Endodermal cell (in vitro differentiated cells): ENCODE measurements around the gene PDPR. TPM values are rescaled to one million over a fixed set of nuclear protein-coding genes. Genes with fewer than 3 reads are reported as not detected.
"Not testable (repeated sequence)": the region's sequence is repeated elsewhere in the genome, so short reads cannot be mapped to it uniquely, and the experiment has no call there.

Source experiments
- DNase-seq: peaks from one replicate; pipeline ENCODE4 v3.0.0-alpha.2; 2017
- H3K27ac ChIP-seq: 2 replicates; pipeline ENCODE4 v1.5.1; 2013; ENCODE audit warnings: mild to moderate bottlenecking, low read depth, low read length, moderate library complexity
- H3K27me3 ChIP-seq: 2 replicates; pipeline ENCODE4 v1.6.1; 2013; ENCODE audit warnings: mild to moderate bottlenecking, low read length, moderate library complexity; ENCODE audit not compliant: insufficient read depth, control insufficient read depth, poor library complexity, severe bottlenecking
- H3K36me3 ChIP-seq: 2 replicates; pipeline ENCODE4 v1.7.0; 2013; ENCODE audit warnings: mild to moderate bottlenecking, low read length, moderate library complexity; ENCODE audit not compliant: control insufficient read depth, insufficient read depth
- H3K4me1 ChIP-seq: one replicate; pipeline ENCODE4 v1.7.0; 2013; ENCODE audit warnings: low read length; ENCODE audit not compliant: control insufficient read depth, insufficient read depth
- H3K4me3 ChIP-seq: 2 replicates; pipeline ENCODE4 v1.5.1; 2013; ENCODE audit warnings: mild to moderate bottlenecking, low read length, moderate library complexity
- H3K9ac ChIP-seq: 2 replicates; pipeline ENCODE4 v1.6.1; 2013; ENCODE audit warnings: mild to moderate bottlenecking, low read length, moderate library complexity; ENCODE audit not compliant: poor library complexity, severe bottlenecking; ENCODE audit errors: extremely low read depth
- H3K9me3 ChIP-seq: 2 replicates; pipeline ENCODE4 v1.6.1; 2013; ENCODE audit warnings: mild to moderate bottlenecking, low read length, moderate library complexity; ENCODE audit not compliant: control insufficient read depth
- H3K27ac Mint-ChIP-seq: 2 replicates; pipeline ENCODE4 v1.8.0; 2020; ENCODE audit warnings: mixed read lengths
- H3K27me3 Mint-ChIP-seq: 2 replicates; pipeline ENCODE4 v1.8.0; 2021; ENCODE audit warnings: mild to moderate bottlenecking, mixed read lengths; ENCODE audit not compliant: insufficient read depth
- H3K36me3 Mint-ChIP-seq: 2 replicates; pipeline ENCODE4 v1.8.0; 2020; ENCODE audit warnings: low read depth, mixed read lengths
- H3K4me1 Mint-ChIP-seq: 2 replicates; pipeline ENCODE4 v1.8.0; 2020; ENCODE audit warnings: mixed read lengths
- H3K4me3 Mint-ChIP-seq: 2 replicates; pipeline ENCODE4 v1.8.0; 2020; ENCODE audit warnings: mild to moderate bottlenecking, moderate library complexity, mixed read lengths
- H3K9me3 Mint-ChIP-seq: 2 replicates; pipeline ENCODE4 v1.8.0; 2020; ENCODE audit warnings: mild to moderate bottlenecking, mixed read lengths
- CTCF ChIP-seq: fragments of 200-600 bp; sonication (generic); conservative IDR thresholded peaks from 2 replicates; pipeline ENCODE4 v1.5.0; 2021; ENCODE audit warnings: antibody characterized with exemption, mild to moderate bottlenecking
- WGBS, 2 experiments: methylation state at CpG; one replicate each; pipeline versions ENCODE4 v1.1.5 to v1.1.7; 2013; ENCODE audit warnings: missing lambda C conversion rate in 2 of 2, mixed read lengths in 1 of 2; ENCODE audit not compliant: insufficient coverage in 1 of 2, insufficient read length in 1 of 2; 5-methylcytosine and 5-hydroxymethylcytosine counted together
- total RNA-seq, 2 donors: library from RNA; stranded (reverse); fragmentation: NEBNext Ultra II Directional in 1 of 2; extraction: Animal tissue kit (Norgen Biotek cat#: 25700) in 1 of 2; gene quantifications; 2 replicates in 1 of 2; 3 replicates in 1 of 2; pipeline ENCODE4 v1.2.1, GENCODE V29; 2021

Gene PDPR
- total RNA-seq, 2 donors from 2014 or later = 28.3 to 28.6 TPM

- H3K27ac Mint-ChIP-seq = peak overlapping the region; percentile 86
- 90 to 94% methylated on average over 10 of the region's 10 CpGs for WGBS, 2 experiments
- no peak for TF ChIP-seq CTCF
- DNase-seq = no peak
- no peaks in the 10 kb centered on the region for H3K9me3 Mint-ChIP-seq
- Histone ChIP-seq H3K27ac (peak overlapping the region; percentile 59), H3K9ac (no peak overlapping the region), H3K36me3 (peaks cover 28% of the 10 kb centered on the region), H3K9me3 (no peaks in the 10 kb centered on the region), H3K4me3 (no peak overlapping the region), H3K27me3 (no peaks in the 10 kb centered on the region), H3K4me1 (peaks cover 5% of the 10 kb centered on the region)
- H3K4me3 Mint-ChIP-seq = no peak overlapping the region
- H3K36me3 Mint-ChIP-seq = peaks cover 9% of the 10 kb centered on the region
- no peaks in the 10 kb centered on the region for H3K27me3 Mint-ChIP-seq
- H3K4me1 Mint-ChIP-seq = peaks cover 8% of the 10 kb centered on the region
These were observed 49.5 kb downstream of the PDPR start for GRCh38 chr16:70163596-70163995.

DNA sequence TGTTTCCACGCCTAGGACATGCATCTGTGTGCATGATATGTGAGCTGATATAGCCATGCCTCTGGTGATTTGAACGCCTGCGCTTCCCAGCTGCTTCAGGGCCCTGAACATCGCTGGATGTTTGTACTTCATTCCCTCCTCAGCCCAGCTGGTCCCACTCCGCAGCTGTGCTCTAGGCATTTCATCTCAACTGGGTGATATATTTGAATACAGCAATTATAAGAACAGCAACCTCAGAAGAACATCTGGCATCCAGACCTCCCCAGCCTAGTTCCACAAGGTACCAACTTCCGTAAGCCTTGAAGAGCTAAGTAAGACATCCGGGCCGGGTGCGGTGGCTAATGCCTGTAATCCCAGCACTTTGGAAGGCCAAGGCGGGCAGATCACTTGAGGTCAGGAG, 52.6 kb downstream of the PDPR start:
- H3K9ac ChIP-seq, H3K36me3 ChIP-seq, H3K4me1 Mint-ChIP-seq, H3K9me3 ChIP-seq, H3K4me3 Mint-ChIP-seq, DNase-seq, H3K4me1 ChIP-seq, H3K27me3 ChIP-seq, H3K27ac ChIP-seq, H3K36me3 Mint-ChIP-seq, H3K4me3 ChIP-seq, H3K27me3 Mint-ChIP-seq, H3K9me3 Mint-ChIP-seq, H3K27ac Mint-ChIP-seq: not testable (repeated sequence)
- WGBS, 2 experiments = 98% methylated on average over 4 of the region's 10 CpGs; no CpG with 5 or more reads in 1 of the 2 experiments

DNA sequence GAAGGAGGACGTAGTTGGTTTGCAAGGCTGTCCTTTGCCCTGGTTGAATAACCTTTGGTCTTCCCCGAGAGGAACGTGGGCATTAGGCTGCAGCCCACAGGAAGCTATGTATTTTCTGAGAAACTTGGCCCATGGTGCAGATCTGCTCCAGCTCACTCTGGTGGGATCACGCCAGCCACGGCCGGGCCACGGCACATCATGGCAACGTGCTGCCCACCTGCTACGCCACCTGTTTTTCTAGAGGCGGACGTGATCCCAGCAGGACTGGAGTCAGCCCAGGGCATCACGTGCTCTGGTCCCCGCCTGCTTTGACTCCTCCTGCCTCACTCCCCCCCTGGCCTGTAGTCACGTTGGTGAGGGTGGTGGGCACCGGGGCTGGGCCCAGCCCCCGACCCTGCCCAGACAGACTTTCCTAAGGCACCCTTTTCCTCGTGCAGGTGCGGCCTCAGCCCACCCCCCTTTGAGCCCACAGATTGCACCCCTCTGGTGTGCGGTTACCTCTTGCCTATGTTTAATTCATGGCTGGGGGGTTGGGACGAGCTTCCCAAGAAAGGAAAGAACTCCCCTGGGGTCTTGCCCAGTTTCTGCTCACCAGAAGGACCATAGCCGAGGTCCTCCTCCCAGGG, 59.2 kb downstream of the PDPR start, which contains the start of gene CLEC18C:
Gene CLEC18C, plus strand, starts transcription at position 576 of the 626 bp plus-strand sequence. CDS start 492 bp downstream, outside the sequence.
- DNase-seq, H3K9ac ChIP-seq, H3K27ac Mint-ChIP-seq, H3K4me3 Mint-ChIP-seq, H3K4me1 Mint-ChIP-seq, H3K27me3 Mint-ChIP-seq, H3K4me3 ChIP-seq, H3K27me3 ChIP-seq, H3K9me3 ChIP-seq, H3K36me3 Mint-ChIP-seq, H3K36me3 ChIP-seq, H3K4me1 ChIP-seq, H3K9me3 Mint-ChIP-seq, H3K27ac ChIP-seq: not testable (repeated sequence)
- 94% methylated on average over 12 of the region's 21 CpGs; no CpG with 5 or more reads in 1 of the 2 experiments for WGBS, 2 experiments

GRCh38 chr16:70173916-70174315, 59.8 kb downstream of the PDPR start:
- H3K27ac ChIP-seq, H3K4me1 Mint-ChIP-seq, DNase-seq, H3K27me3 ChIP-seq, H3K27ac Mint-ChIP-seq, H3K9me3 Mint-ChIP-seq, H3K36me3 ChIP-seq, H3K9ac ChIP-seq, H3K4me3 Mint-ChIP-seq, H3K4me1 ChIP-seq, H3K4me3 ChIP-seq, H3K27me3 Mint-ChIP-seq, H3K9me3 ChIP-seq, H3K36me3 Mint-ChIP-seq: not testable (repeated sequence)
- WGBS, 2 experiments = 80% methylated on average over 1 of the region's 15 CpGs; no CpG with 5 or more reads in 1 of the 2 experiments

DNA sequence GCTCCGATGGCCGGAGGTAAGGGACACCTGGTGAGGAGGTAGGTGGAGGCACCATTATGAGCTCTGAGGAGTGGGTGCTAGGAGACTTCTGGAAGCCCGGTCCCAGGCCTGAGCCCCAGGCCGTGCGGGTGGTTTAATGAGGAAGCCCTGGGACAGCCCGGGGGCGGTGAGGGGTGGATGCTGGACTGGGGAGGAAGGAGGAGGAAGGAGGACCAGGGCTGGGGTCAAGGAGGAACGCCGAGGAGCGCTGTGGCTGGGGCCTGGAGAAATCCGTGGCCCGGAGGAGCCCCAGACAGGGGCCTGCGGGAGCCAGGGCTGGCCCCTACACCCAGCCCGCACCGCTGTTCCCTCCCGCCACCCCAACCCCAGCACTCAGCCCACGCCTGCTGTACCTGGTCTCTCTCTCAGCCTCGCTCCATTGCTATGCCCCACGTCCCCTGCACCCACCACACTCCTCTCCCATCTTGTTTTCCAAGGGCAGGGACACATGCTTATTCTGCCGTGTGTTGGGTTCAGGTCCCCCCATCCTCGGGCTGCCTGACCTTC, 60.3 kb downstream of the PDPR start:
- H3K9ac ChIP-seq, H3K4me3 Mint-ChIP-seq, H3K27ac Mint-ChIP-seq, H3K27me3 ChIP-seq, H3K27ac ChIP-seq, H3K4me3 ChIP-seq, DNase-seq, H3K9me3 Mint-ChIP-seq, H3K27me3 Mint-ChIP-seq, H3K4me1 Mint-ChIP-seq, H3K4me1 ChIP-seq, H3K36me3 ChIP-seq, H3K9me3 ChIP-seq, H3K36me3 Mint-ChIP-seq: not testable (repeated sequence)
- WGBS, 2 experiments = no CpG with 5 or more reads among the region's 21 CpGs

- not testable (repeated sequence) for H3K36me3 Mint-ChIP-seq, H3K9me3 Mint-ChIP-seq, H3K9me3 ChIP-seq, H3K36me3 ChIP-seq, H3K27me3 Mint-ChIP-seq, H3K4me1 ChIP-seq, H3K27ac ChIP-seq, H3K27ac Mint-ChIP-seq, H3K4me3 ChIP-seq, H3K9ac ChIP-seq, DNase-seq, H3K4me1 Mint-ChIP-seq, H3K27me3 ChIP-seq
- H3K4me3 Mint-ChIP-seq = peak overlapping the region; percentile 23
- 51% methylated on average over 10 of the region's 71 CpGs; no CpG with 5 or more reads in 1 of the 2 experiments for WGBS, 2 experiments
These were observed 73.9 kb downstream of the PDPR start for GRCh38 chr16:70187858-70188607.
